D341Med (cell line): ENCODE measurements around the gene KLHL34.

Experiments
- DNase-seq: peaks from one replicate; pipeline ENCODE4 v3.0.0; 2012; ENCODE audit warnings: low spot score

The KLHL34 gene

DNA sequence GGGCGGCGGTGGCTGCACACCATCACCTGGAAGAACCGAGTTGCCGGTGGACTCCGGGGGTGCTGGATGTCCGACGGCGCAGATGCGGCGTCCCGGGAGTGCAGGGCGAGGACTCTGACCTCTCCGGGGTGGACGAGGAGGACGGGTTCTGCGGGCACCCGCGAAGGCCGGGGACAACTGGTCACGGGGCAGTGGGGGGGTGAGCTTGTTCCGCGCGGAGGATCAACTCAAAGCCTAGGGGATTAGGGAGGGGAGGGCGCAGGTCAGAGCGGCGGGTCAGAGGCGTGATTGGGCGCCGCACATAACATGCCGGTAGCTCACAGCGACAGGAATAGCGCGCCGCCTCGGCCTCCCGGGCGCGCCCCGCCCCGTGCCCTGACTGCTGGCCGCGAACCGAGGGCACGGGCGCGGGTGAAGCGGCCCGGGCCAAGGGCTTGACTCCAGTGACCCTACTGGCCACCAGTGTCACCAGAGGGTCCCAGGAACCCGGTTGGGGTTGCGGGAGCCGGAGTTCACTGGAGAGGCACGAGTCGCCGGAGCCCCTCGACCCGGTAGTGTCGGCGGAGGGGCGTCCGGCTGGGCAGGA is at the start of gene KLHL34:
Gene KLHL34 (minus strand): TSS at position 179 of the 586 bp plus-strand sequence. CDS start 542 bp downstream, outside the sequence.
- DNase-seq: no peak

DNA sequence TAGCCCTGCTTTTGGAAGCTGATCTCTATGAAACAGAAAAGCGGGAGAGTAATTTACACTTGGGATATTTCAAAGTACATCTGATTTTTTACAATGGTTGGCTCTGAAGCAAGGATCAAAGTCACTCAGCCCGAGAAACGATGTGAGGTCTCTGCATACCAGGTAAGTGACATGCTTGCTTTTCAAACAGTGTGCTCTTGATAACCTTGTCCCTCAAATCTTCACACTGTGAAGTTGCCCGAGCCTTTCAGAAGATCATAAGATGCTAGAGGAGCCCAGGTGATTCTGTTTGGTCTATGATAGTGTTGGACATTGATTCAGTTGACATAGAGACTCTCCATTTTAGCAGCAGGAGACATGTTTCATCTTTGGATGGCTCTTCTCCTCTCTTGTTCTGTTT is 47.1 kb upstream of the KLHL34 start:
- DNase-seq: no peak

GRCh38 chrX:21702725-21703124 is 44.6 kb upstream of the KLHL34 start:
- no peak for DNase-seq

GRCh38 chrX:21700967-21701366 is 42.8 kb upstream of the KLHL34 start:
- DNase-seq: no peak

DNA sequence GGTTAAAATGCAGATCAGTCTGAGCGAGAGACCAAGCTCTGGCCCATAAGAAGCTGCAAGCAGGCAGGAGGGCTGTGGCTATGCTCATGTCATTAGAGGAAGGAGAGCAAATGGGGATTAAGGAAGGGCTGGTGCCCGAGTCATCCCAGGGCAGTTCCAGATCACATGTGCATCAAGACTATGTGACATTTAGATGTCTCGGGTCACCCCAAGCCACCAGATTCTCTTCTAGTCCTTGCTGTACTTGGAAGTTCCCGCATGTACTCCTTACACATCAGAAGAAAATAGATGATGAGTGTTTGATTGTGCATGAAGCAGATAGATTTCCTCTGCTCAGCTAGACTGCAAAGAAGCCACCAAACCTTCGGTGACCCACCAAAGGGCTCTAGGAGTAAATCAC is 42.1 kb upstream of the KLHL34 start:
- no peak for DNase-seq

- DNase-seq: no peak
Observed at GRCh38 chrX:21699136-21699535, 41.0 kb upstream of the KLHL34 start.

- DNase-seq: no peak
Observed at GRCh38 chrX:21698272-21698671, 40.1 kb upstream of the KLHL34 start.

DNA sequence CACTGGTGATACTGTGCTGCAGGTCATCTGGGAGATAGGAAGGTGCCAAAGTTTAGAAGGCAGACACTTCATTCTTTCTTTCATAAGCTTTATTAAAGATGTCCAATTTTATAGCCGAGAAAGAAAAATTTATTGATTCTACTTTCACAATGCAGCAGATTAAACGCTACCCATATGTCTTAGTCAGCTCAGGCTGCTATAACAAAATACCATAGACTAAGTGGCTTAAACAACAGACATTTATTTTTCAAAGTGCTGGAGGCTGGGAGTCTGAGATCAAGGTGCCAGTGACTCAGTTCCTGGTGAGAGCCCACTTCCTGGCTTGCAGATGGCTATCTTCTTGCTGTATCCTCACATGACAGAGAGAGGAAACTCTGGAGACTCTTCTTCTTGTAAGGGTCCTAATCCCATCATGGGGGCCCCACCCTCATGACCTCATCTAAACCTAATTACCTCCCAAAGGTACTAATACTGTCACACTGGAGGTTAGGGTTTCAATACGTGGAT is 33.4 kb upstream of the KLHL34 start:
- no peak for DNase-seq

- no peak for DNase-seq
Observed at GRCh38 chrX:21683941-21684340, 25.8 kb upstream of the KLHL34 start.

DNA sequence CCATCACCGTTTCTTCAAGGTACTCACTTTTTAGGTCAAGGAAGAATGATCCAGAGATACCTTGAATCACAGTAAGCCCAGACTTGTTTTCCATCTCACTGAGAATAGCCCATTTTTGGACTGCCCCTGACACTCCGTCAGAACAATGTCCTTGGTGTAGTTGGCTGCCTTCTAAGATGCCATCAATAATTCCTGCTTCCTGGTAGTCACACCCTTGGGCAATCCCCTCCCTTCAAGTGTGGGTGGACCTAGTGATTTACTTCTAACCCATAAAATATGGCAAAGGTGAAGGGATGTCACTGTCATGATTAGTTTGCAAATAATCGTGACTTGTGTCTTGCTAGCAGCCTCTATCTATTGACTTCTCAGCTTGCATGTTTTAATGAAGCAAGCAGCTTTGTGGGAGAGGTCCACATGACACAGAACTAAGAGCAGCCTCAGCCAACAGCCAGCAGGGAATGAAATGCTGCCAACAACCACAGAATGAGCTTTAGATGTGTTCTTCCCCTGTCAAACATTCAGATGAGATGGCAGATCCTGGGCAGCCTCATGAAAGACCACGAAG is 20.0 kb upstream of the KLHL34 start:
- DNase-seq: no peak

GRCh38 chrX:21675931-21676330 is 17.8 kb upstream of the KLHL34 start:
- no peak for DNase-seq

DNA sequence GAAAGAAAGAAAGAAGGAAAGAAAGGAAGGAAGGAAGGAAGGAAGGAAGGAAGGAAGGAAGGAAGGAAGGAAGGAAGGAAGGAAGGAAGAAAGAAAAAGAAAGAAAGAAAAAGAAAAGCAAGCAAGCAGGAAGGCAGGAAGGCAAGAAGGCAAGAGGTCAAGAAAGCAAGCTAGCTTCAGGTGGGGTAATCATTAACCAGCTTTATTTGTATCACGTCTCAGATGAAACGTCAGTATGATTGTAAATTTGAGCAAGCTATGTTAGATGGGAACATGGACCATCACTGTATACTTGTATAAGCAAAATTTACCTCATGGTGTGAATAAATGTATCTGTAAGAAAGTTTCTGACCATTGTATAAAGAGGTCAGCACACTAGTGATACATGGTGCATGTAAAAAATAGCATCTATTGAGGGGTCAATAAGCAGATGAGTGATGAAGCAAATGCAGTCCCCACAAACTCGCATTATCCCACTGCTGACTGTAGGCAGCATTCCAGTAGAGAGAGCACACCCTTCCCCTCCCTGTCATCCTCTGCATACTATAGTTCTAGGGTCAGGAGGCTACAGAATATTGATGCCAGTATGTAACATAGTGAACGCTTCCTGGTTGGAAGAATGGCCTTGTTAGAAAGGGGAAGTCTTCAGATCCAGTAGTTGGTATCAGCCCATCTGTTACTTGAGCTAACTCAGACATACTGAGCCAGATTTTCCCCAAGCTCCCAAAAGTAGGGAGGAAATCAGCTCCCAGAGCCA is 16.5 kb upstream of the KLHL34 start:
- DNase-seq: no peak

DNA sequence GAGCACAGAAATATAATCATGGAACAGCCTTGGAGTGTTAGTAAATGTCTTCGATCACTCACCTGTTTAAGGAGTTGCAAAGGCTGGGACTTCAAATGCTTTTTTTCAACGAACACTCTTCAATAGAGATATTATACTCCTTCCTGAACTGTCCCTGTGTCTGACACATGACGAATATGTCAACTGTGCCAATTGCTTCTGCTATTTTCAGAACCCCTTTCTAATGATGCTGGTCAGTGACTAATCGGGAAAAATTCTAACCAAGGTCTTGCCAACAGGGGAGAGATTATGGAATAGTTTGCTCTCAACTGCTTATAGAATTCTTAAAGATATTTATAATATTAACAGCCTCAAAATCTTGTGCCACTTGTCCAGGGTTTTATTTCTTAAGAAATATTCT is 8.5 kb upstream of the KLHL34 start:
- DNase-seq: no peak

DNA sequence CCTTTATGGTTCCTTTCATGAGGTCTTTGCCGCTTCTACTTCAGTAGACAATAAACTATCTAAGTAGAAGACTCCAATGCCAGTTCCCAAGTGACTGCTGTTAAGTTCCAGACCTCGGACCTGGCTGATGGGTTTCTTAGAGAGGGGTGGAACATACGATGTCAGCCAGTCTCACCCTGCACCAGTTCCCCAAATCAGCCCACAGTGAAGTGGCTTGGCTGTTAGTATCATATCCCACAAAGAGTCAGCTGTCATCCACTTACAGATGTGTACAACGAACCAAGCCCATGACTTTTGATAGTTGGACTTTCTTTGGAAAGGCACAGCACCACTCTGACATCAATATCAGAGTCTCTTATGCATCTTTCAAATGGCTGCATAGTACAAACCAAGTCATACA is 8.1 kb upstream of the KLHL34 start:
- DNase-seq: no peak

DNA sequence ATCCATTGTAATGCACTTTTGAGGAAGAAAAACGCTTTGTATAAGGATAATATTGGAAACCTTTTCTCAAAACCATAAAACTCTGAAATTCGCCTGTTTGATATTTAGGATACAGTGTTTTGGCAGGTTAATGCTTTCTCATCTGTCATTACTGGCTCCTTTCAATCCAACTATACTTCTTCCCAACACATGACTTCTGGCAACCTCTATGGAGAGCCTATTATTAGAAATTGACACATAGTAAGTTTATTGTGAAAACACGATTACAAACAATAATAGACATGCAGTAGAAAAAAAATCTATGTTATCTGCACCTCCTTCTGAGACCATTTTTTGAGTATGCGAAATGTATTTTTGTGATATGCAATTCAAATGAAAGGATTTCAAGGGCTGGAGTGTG is 4.6 kb upstream of the KLHL34 start:
- no peak for DNase-seq

GRCh38 chrX:21661316-21661715 is 3.2 kb upstream of the KLHL34 start:
- DNase-seq: no peak

GRCh38 chrX:21660156-21660555 is 2.0 kb upstream of the KLHL34 start:
- DNase-seq: no peak

DNA sequence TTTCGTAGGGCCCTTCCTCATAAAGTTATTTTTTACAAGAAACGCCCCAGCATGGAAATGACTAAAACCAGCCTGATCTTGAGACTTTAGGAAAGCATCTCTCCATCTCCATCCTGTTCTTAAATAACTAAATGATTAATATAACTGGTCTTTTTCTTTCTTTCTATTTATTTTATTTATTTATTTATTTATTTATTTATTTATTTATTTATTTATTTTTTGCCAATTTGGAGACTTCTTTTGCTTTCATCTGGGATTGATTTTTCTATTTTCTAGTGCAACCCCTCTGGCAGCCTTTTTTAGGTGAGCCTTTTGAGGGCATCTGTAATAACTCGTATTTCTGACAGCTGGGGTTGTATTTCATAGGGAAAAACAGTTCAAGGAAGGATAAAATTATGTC is 1.2 kb upstream of the KLHL34 start:
- DNase-seq: no peak

DNA sequence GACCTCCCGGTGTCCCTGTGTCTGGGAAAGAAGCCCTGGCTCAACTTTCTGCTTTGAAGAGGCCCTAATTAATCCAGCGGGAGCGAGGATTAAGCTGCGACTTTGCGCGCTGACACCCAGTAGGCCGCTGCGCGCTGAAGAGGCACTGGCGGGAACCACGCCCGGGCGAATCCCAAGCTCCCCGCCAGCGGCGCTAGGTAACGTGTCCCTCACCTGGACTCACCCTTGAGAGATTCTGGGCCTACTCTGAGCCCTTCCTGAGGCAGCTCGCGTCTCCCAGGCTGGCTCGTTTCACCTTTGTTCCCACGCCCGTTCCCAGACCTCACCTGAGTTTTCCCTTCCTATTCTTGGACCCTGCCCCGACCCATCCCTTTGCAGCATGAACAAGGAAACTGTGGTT is 616 bp upstream of the KLHL34 start:
- DNase-seq: no peak

DNA sequence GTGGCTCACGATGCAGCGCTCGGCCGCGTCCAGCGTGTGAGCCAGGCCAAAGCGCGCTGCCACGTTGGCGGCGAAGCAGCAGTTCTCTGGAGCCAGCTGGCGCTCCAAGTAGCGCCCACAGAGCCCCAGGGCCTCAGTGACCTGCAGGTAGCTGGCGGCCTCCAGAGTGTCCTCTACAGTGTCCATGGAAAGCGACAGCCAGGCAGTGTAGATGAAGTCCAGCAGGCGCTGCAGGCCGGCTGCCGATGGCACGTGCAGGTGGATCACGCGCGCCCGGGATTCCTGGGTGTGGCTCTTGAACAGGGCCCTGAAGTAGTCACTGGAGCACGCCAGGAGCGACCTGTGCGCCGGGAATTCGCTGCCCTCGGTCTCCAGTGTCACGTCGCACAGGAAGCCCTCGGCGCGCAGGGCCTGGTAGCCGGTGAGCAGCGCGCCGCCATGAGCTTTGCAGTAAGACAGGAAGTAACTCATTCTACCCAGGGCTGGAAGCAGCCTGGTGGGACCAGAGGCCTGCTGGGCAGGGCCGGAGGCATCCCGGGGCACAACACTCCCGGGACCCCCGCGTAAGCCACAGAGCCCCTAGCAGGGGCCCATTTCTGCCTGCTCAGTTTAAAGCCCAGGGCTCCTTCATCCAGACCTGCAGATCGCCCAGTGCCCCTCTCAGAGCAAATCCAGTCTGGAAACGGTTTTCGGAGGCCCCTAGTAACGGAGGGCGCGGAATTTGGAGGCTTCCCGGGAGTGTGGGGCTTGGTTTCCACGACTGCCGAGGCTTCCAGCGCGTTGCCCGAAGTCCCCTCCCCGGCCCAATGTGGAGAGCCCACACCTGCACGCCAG is 595 bp downstream of the KLHL34 start:
- DNase-seq: no peak

DNA sequence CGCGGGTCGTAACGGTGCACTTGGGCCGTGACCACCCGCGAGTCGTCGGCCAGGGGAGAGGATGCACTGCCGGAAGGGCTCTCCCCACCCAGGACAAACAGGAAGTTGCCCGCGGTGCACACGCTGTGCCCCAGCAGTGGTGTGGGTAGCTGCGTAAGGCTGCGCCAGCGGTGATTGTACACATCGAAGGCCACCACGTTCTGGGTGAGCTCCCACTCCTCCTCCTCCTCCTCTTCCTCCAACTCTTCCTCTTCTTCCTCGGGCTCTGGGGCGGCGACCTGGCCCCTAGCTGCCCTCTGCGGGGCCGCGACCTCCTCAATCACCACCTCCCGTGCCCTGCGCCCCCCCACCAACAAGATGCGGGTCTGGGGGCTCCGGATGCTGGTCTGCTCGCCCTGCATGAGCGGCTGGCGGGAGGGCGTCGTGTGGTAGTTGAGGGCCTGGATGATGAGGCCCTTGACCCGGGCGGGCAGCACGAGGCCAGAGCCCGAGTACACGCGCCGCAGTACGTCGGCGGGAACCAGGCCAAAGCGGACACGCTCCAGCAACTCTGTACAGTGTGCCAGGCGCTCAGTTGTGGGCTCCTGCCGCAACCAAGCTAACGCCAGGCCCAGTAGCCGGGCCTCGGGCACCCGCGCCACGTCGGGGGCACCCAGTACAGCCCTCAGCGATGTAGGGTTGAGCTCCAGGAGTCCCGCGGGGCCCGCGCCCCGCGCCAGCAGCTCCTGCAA is 1.4 kb downstream of the KLHL34 start:
- no peak for DNase-seq
